ENCODE data around the gene ADGRV1.

ADGRV1 gene

GRCh38 chr5:90890180-90890579 is 331.6 kb downstream of the ADGRV1 start:
- Histone ChIP-seq H3K4me1 (ENCODE audit: control insufficient read depth in 1 of 2, insufficient read depth in 2 of 2, low read length in 2 of 2) (no peaks in the 10 kb centered on the region), H3K27ac (ENCODE audit: low read depth, low read length) (no peak overlapping the region), H3K23ac (ENCODE audit: low read length) (no peak overlapping the region), H3K14ac (ENCODE audit: low read length) (no peak overlapping the region), H3K4me3 (ENCODE audit: low read depth, low read length) (no peak overlapping the region), H3K36me3 (ENCODE audit: control insufficient read depth in 1 of 2, insufficient read depth in 2 of 2, low read length in 2 of 2) (no peaks in the 10 kb centered on the region), H4K12ac (ENCODE audit: low read depth, low read length) (no peak overlapping the region), H2AFZ (ENCODE audit: insufficient read depth, low read length, poor library complexity) (no peak overlapping the region), H2BK5ac (ENCODE audit: low read depth, low read length, poor library complexity) (no peak overlapping the region), H3K4me2 (ENCODE audit: low read length) (no peak overlapping the region), H2BK12ac (ENCODE audit: low read length) (no peak overlapping the region), H3K4ac (ENCODE audit: low read depth, low read length) (no peak overlapping the region), H3K79me2 (ENCODE audit: control insufficient read depth, insufficient read depth, low read length, poor library complexity) (no peaks in the 10 kb centered on the region), H3K9ac (ENCODE audit: low read length) (no peak overlapping the region), H3K79me1 (ENCODE audit: low read length) (no peaks in the 10 kb centered on the region), H4K91ac (ENCODE audit: low read depth, low read length) (no peak overlapping the region), H4K8ac (ENCODE audit: low read depth, low read length) (no peak overlapping the region), H2BK120ac (ENCODE audit: insufficient read depth, low read length, poor library complexity) (no peak overlapping the region), H2AK5ac (ENCODE audit: low read length) (no peak overlapping the region), H3K9me3 (ENCODE audit: insufficient read depth, low read depth, low read length) (no peaks in the 10 kb centered on the region), H3K27me3 (ENCODE audit: insufficient read depth, low read length) (no peaks in the 10 kb centered on the region), H3K18ac (ENCODE audit: low read length) (no peak overlapping the region)
- WGBS (ENCODE audit: extremely low coverage, insufficient coverage, insufficient read length), result no CpG with 5 or more reads among the region's 1 CpG
- DNase-seq, result no peak

GRCh38 chr5:90894866-90895420 is 336.3 kb downstream of the ADGRV1 start:
- no peak for DNase-seq
- no peak overlapping the region for H3K4ac ChIP-seq (ENCODE audit: low read depth, low read length)
- no peak overlapping the region for H3K18ac ChIP-seq (ENCODE audit: low read length)
- H3K9me3 ChIP-seq (ENCODE audit: insufficient read depth, low read depth, low read length), result no peaks in the 10 kb centered on the region
- no peak overlapping the region for H4K12ac ChIP-seq (ENCODE audit: low read depth, low read length)
- H3K79me1 ChIP-seq (ENCODE audit: low read length), result no peaks in the 10 kb centered on the region
- no peak overlapping the region for H2AK5ac ChIP-seq (ENCODE audit: low read length)
- H3K4me1 ChIP-seq (ENCODE audit: control insufficient read depth in 1 of 2, insufficient read depth in 2 of 2, low read length in 2 of 2), result no peaks in the 10 kb centered on the region
- H3K27ac ChIP-seq (ENCODE audit: low read depth, low read length), result no peak overlapping the region
- no peak overlapping the region for H4K91ac ChIP-seq (ENCODE audit: low read depth, low read length)
- H2BK5ac ChIP-seq (ENCODE audit: low read depth, low read length, poor library complexity), result no peak overlapping the region
- no peak overlapping the region for H3K4me3 ChIP-seq (ENCODE audit: low read depth, low read length)
- H3K36me3 ChIP-seq (ENCODE audit: control insufficient read depth in 1 of 2, insufficient read depth in 2 of 2, low read length in 2 of 2), result no peaks in the 10 kb centered on the region
- no CpG with 5 or more reads among the region's 2 CpGs for WGBS (ENCODE audit: extremely low coverage, insufficient coverage, insufficient read length)
- H3K4me2 ChIP-seq (ENCODE audit: low read length), result no peak overlapping the region
- H4K8ac ChIP-seq (ENCODE audit: low read depth, low read length), result no peak overlapping the region
- H2BK120ac ChIP-seq (ENCODE audit: insufficient read depth, low read length, poor library complexity), result no peak overlapping the region
- H3K23ac ChIP-seq (ENCODE audit: low read length), result no peak overlapping the region
- H2BK12ac ChIP-seq (ENCODE audit: low read length), result no peak overlapping the region
- H3K27me3 ChIP-seq (ENCODE audit: insufficient read depth, low read length), result no peaks in the 10 kb centered on the region
- no peak overlapping the region for H3K9ac ChIP-seq (ENCODE audit: low read length)
- no peak overlapping the region for H3K14ac ChIP-seq (ENCODE audit: low read length)
- H3K79me2 ChIP-seq (ENCODE audit: control insufficient read depth, insufficient read depth, low read length, poor library complexity), result no peaks in the 10 kb centered on the region
- no peak overlapping the region for H2AFZ ChIP-seq (ENCODE audit: insufficient read depth, low read length, poor library complexity)

GRCh38 chr5:90897618-90898017 is 339.0 kb downstream of the ADGRV1 start:
- Histone ChIP-seq H4K8ac (ENCODE audit: low read depth, low read length) (no peak overlapping the region), H2BK12ac (ENCODE audit: low read length) (no peak overlapping the region), H3K9ac (ENCODE audit: low read length) (no peak overlapping the region), H3K9me3 (ENCODE audit: insufficient read depth, low read depth, low read length) (no peaks in the 10 kb centered on the region), H3K18ac (ENCODE audit: low read length) (no peak overlapping the region), H3K36me3 (ENCODE audit: control insufficient read depth in 1 of 2, insufficient read depth in 2 of 2, low read length in 2 of 2) (no peaks in the 10 kb centered on the region), H3K23ac (ENCODE audit: low read length) (no peak overlapping the region), H2AK5ac (ENCODE audit: low read length) (no peak overlapping the region), H4K12ac (ENCODE audit: low read depth, low read length) (no peak overlapping the region), H4K91ac (ENCODE audit: low read depth, low read length) (no peak overlapping the region), H3K4me3 (ENCODE audit: low read depth, low read length) (no peak overlapping the region), H3K27me3 (ENCODE audit: insufficient read depth, low read length) (no peaks in the 10 kb centered on the region), H3K14ac (ENCODE audit: low read length) (no peak overlapping the region), H3K79me2 (ENCODE audit: control insufficient read depth, insufficient read depth, low read length, poor library complexity) (no peaks in the 10 kb centered on the region), H2BK120ac (ENCODE audit: insufficient read depth, low read length, poor library complexity) (no peak overlapping the region), H3K27ac (ENCODE audit: low read depth, low read length) (no peak overlapping the region), H3K4ac (ENCODE audit: low read depth, low read length) (no peak overlapping the region), H2AFZ (ENCODE audit: insufficient read depth, low read length, poor library complexity) (no peak overlapping the region), H3K79me1 (ENCODE audit: low read length) (no peaks in the 10 kb centered on the region), H3K4me1 (ENCODE audit: control insufficient read depth in 1 of 2, insufficient read depth in 2 of 2, low read length in 2 of 2) (no peaks in the 10 kb centered on the region), H3K4me2 (ENCODE audit: low read length) (no peak overlapping the region), H2BK5ac (ENCODE audit: low read depth, low read length, poor library complexity) (no peak overlapping the region)
- no CpG with 5 or more reads among the region's 2 CpGs for WGBS (ENCODE audit: extremely low coverage, insufficient coverage, insufficient read length)
- DNase-seq, result no peak

- Histone ChIP-seq H3K18ac (ENCODE audit: low read length) (no peak overlapping the region), H3K79me1 (ENCODE audit: low read length) (no peaks in the 10 kb centered on the region), H2AK5ac (ENCODE audit: low read length) (no peak overlapping the region), H3K23ac (ENCODE audit: low read length) (no peak overlapping the region), H4K12ac (ENCODE audit: low read depth, low read length) (no peak overlapping the region), H3K79me2 (ENCODE audit: control insufficient read depth, insufficient read depth, low read length, poor library complexity) (no peaks in the 10 kb centered on the region), H3K27me3 (ENCODE audit: insufficient read depth, low read length) (no peaks in the 10 kb centered on the region), H3K4me3 (ENCODE audit: low read depth, low read length) (no peak overlapping the region), H4K91ac (ENCODE audit: low read depth, low read length) (no peak overlapping the region), H3K4ac (ENCODE audit: low read depth, low read length) (no peak overlapping the region), H2BK120ac (ENCODE audit: insufficient read depth, low read length, poor library complexity) (no peak overlapping the region), H2BK5ac (ENCODE audit: low read depth, low read length, poor library complexity) (no peak overlapping the region), H2BK12ac (ENCODE audit: low read length) (no peak overlapping the region), H4K8ac (ENCODE audit: low read depth, low read length) (no peak overlapping the region), H3K9me3 (ENCODE audit: insufficient read depth, low read depth, low read length) (no peaks in the 10 kb centered on the region), H3K36me3 (ENCODE audit: control insufficient read depth in 1 of 2, insufficient read depth in 2 of 2, low read length in 2 of 2) (no peaks in the 10 kb centered on the region), H2AFZ (ENCODE audit: insufficient read depth, low read length, poor library complexity) (no peak overlapping the region), H3K4me2 (ENCODE audit: low read length) (no peak overlapping the region), H3K14ac (ENCODE audit: low read length) (no peak overlapping the region), H3K9ac (ENCODE audit: low read length) (no peak overlapping the region), H3K4me1 (ENCODE audit: control insufficient read depth in 1 of 2, insufficient read depth in 2 of 2, low read length in 2 of 2) (no peaks in the 10 kb centered on the region), H3K27ac (ENCODE audit: low read depth, low read length) (no peak overlapping the region)
- DNase-seq, result no peak
- WGBS (ENCODE audit: extremely low coverage, insufficient coverage, insufficient read length), result no CpG with 5 or more reads among the region's 4 CpGs
These were observed 339.9 kb downstream of the ADGRV1 start for GRCh38 chr5:90898326-90899013.

All from trophoblast cell (in vitro differentiated cells and primary cell).